HG03097 (cell line): ENCODE data around the gene AMIGO2.

ENCODE experiments used
- ATAC-seq: cut with Tn5 transposase; IDR thresholded peaks from one replicate; pipeline ENCODE4 v1.9.1; 2021; ENCODE audit not compliant: unreplicated experiment, low FRiP score

The AMIGO2 gene

GRCh38 chr12:47038270-47038748 is 41.5 kb downstream of the AMIGO2 start:
- ATAC-seq = no peak

GRCh38 chr12:47035484-47035883 is 44.3 kb downstream of the AMIGO2 start:
- no peak for ATAC-seq

GRCh38 chr12:47034661-47035060 is 45.1 kb downstream of the AMIGO2 start:
- ATAC-seq = no peak

GRCh38 chr12:47033789-47034555 is 45.8 kb downstream of the AMIGO2 start:
- no peak for ATAC-seq

GRCh38 chr12:47033081-47033480 is 46.7 kb downstream of the AMIGO2 start:
- ATAC-seq = no peak

GRCh38 chr12:47032644-47033043 is 47.1 kb downstream of the AMIGO2 start:
- ATAC-seq = no peak

- ATAC-seq = no peak
Measured at GRCh38 chr12:47029903-47030302, 49.9 kb downstream of the AMIGO2 start.

- ATAC-seq = no peak
Measured at GRCh38 chr12:47028981-47029708, 50.6 kb downstream of the AMIGO2 start.

- no peak for ATAC-seq
Measured at GRCh38 chr12:47028186-47028585, 51.6 kb downstream of the AMIGO2 start.
